ENCODE measurements around the gene SCD5. TPM values are rescaled to one million over a fixed set of nuclear protein-coding genes. Genes with fewer than 3 reads are reported as not detected.

Gene SCD5
- total RNA-seq, 1 donor from 2014 or later: 5.1 TPM

DNA sequence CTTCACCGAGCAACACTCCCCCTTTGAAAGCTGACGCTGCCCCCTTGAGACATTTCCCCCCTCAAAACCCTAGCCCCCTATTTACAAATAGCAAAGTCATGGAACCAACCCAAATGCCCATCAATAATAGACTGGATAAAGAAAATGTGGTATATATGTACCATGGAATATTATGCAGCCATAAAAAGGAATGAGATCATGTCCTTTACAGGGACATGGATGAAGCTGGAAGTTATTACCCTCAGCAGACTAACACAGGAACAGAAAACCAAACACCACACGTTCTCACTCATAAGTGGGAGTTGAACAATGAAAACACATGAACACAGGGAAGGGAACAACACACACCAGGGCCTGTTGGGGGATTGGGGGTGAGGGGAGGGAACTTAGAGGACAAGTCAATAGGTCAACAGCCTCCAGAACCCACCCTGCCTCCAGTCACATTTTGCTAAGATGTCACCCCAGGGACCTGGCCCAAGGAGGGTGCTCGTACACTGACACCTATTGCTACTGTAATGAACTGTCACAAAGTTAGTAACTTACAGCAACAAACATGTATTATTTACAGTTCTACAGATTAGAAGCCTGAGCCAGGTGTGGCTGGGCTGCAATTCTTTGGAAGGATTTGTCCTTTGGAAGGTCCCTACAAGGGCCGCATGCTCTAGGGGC is 20.6 kb downstream of the SCD5 start:
- intact Hi-C loops (cut with DNase I): no loop called here
- ATAC-seq (no peak), DNase-seq (ENCODE audit: missing footprints) (no peak)

DNA sequence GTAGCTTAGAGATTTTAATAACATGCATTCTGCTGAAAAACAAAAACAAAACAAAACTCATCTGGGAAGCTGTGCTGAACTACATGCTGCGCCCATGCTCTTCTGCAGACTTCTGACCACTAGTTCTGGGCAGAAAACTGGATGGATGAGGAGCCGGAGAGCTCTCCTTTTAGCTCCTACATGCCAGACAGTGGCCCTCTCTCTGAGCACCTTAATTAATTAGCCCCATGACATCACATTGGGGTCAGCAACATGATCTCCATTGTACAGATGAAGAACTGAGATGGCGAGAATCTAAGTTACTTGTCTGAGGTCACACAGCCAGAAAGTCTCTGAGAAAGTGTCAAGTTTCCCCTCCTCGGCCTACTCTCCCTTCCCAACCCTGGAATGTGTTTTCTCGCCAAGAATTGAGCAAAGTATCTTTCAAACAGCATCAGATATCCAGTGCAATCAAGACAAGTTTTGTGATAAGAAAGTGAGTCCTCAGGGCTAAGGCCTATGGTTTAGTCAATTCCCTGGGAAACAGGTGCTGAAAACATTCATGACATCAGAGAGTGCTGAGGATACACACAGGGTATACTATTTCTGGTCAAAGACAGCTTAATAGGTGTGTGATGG is 21.6 kb downstream of the SCD5 start:
- DNase-seq (ENCODE audit: missing footprints): no peak
- no peak for ATAC-seq
- intact Hi-C loops (cut with DNase I): no loop called here

DNA sequence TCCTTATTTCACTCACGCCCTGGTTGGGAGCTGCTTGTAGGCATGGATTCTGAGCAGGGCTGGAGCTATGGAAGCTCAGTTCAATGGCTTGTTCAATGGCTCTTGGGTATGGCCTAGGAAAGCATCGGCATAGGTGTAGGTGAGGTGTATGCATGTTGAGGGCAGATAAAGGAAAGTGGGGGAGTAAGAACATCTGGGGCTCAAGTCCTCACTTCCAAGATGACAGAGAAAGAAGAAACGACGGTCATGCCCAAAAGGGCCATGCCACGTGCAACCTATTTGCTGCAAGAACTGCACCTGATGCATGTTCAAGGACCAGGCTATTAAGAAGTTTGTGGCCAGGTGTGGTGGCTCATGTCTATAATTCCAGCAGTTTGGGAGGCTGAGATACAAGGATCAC is 23.4 kb downstream of the SCD5 start:
- no peak for DNase-seq (ENCODE audit: missing footprints)
- intact Hi-C loops (cut with DNase I): no loop called here
- no peak for ATAC-seq

DNA sequence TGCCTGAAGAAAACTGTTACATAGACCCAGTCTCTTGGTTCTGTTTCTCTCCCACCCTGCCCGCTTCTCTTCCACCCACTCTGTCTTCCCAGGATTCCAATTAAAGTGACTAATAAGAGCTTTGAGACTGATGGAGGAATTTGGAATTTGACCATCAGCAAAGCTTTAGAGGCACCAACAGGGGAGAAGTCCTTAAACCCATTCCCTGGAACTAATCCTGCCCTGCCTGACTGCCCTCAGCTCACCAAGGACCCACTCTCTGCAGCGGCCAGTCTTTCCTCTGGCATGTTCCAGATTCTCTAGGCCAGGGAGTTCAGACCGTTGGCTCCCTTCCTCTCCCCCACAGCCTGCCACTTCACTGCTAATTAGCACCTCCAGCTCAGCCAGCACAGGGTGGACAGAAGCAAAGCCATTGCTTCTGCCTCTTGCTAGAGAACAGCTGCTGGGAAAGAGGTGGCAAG is 23.9 kb downstream of the SCD5 start:
- no peak for DNase-seq (ENCODE audit: missing footprints)
- ATAC-seq: peak; percentile 59
- intact Hi-C loops (cut with DNase I): no loop called here

DNA sequence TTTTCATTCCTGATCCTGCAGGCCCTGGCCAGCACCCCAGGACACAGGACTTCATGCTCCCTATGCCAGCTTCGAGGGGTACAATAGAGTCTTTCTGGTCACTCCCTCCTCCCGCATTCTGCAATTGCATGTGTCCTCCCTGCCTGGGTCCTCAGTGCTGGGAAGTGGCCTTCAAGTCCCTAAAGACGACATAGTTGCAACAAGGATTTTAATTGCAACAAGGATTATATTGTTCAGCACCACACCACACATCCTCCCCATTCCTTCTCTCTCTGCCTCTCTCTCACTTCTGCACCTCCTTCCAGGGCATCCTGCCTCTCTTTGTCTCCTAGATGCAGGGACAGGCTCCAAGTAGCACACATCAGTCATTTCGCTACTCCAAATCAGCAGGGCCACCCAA is 25.5 kb downstream of the SCD5 start:
- no peak for ATAC-seq
- intact Hi-C loops (cut with DNase I): no loop called here
- DNase-seq (ENCODE audit: missing footprints): no peak

DNA sequence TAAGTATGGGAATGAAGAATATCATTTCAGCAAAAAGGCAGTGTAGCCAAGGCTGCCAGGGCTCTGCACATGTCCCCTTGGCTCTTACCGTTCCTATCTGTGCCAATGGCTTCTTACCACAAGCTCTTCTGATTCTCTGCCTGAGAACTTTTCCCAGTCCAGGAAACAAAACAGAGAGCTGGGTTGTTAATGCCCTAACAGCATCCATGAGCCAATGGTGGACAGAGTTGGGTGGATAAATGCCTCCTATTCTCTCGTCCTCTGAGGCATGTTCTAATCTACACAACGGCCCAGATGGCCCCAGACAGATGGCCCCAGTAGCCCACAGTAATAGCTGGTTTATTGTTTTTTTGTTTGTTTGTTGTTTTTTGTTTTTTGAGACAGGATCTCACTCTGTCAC is 28.0 kb downstream of the SCD5 start:
- no peak for ATAC-seq
- intact Hi-C loops (cut with DNase I): no loop called here
- no peak for DNase-seq (ENCODE audit: missing footprints)

DNA sequence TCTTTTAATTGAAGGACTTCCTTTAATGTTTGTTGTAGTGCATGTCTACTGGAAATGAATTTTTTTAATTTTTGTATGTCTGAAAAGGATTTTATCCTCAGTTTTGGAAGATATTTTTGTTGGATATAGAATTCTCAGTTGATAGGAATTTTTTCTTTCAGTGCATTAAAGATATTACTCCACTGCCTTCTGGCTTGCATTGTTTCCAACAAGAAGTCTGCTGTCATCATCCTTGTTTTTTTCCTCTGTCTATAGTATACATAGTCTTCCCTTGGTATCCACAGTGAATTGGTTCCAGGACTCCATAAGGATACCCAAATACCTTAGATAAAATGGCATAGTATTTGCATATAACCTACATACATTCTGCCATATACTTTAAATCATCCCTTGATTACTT is 33.5 kb downstream of the SCD5 start:
- DNase-seq (ENCODE audit: missing footprints) (no peak), ATAC-seq (no peak)
- intact Hi-C loops (cut with DNase I): no loop called here

DNA sequence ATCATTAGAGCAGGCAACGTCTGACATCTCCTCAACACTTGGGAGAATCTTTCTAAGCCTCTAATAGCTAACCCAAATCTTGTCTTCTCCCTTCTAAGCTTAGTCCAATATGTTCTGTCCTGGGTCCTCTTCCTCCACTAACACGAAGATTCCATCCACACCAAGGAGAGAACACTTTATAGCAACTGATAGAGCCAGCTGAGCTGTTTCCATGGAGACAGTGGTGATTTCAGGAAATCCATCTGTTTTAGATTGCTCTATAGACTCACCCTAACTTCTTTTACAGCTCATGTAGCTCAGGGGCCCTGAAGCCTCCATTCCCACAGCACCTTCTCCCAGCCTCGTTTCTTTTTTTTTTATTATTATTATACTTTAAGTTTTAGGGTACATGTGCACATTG is 37.4 kb downstream of the SCD5 start:
- intact Hi-C loops (cut with DNase I): no loop called here
- DNase-seq (ENCODE audit: missing footprints) (no peak), ATAC-seq (no peak)

DNA sequence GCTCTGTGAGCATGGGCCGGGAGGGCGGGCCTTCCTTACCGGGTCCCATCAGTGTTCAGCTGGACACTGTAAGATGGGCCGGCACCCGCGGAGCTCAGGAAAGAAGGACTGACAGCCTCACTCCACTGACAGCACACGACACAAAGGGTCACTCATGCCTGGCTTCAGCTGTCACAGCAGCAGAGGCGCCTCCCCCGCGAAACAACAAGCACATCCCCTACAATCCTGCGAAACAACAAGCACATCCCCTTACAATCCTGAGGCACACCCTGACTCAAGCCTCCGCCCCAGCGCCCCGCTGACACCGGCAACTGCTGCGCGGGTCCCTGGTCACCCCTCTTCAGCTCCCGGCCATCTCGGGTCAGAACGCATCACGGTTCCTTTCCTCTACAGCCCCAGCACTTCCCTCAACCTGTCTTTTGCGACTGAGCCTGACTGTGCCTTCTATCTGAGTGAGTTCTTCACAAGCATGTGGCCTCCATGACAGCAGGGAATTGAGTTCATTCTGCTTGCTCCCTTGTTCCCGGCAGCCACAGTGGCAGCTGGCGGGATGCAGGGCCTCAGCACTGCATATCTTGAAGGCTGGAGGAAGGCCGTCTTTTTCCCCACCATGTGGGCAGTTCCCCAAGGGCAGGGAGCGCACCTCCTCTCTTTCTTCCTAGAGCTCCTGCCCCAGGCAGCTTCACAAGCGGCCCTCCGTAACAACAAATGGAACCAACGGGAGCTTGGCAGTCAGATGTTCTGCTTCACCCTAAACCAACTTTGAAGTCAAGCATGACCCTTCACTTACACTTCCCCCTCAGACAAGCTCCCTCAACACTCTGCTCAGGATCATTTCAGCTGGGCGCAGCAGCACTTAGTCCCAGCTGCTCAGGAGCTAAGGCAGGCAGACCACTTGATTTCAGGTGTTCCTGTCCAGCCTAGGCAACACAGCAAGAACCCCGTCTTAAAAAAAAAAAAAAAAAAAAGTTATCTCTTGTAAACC is 39.6 kb downstream of the SCD5 start:
- ATAC-seq (no peak), DNase-seq (ENCODE audit: missing footprints) (no peak)
- intact Hi-C loops (cut with DNase I): no loop called here

DNA sequence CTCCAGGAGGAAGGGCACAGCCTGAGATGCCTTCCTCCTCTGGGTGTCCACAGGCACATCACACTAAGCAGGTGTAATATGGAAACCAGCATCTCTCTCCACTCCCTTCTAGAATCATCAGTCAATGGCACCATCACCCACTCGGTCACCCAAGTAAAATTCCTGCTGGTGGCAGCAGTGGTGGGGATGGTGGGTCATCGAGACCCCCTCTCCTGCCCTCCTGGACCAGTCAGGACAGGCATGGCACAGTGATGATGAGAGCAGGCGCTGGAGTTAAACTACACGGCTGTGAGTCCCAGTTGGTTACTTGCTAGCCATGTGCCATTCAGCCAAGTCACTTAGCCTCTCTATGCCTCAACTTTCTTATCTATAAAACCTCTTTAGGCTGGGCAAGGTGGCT is 42.5 kb downstream of the SCD5 start:
- ATAC-seq (no peak), DNase-seq (ENCODE audit: missing footprints) (no peak)
- intact Hi-C loops (cut with DNase I): no loop called here

DNA sequence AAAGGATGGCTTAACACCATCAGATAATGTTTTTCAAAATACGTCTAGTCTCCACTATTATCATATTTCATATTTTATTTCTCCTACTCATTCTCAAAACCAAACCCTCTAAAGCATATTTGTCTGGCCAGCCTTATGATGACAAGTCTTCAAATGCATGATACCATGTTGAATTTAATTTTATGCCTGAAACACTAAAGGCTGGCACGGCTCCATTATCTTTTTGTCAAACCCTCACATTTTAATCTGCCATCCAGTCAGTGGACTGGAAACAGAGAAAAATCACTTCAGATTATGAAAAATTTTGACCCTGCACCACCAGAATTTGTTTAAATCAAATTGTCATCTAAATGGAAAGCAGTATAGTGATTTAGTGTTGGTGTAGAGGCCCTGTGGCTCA is 42.9 kb downstream of the SCD5 start:
- intact Hi-C loops (cut with DNase I): no loop called here
- ATAC-seq (no peak), DNase-seq (ENCODE audit: missing footprints) (no peak)

DNA sequence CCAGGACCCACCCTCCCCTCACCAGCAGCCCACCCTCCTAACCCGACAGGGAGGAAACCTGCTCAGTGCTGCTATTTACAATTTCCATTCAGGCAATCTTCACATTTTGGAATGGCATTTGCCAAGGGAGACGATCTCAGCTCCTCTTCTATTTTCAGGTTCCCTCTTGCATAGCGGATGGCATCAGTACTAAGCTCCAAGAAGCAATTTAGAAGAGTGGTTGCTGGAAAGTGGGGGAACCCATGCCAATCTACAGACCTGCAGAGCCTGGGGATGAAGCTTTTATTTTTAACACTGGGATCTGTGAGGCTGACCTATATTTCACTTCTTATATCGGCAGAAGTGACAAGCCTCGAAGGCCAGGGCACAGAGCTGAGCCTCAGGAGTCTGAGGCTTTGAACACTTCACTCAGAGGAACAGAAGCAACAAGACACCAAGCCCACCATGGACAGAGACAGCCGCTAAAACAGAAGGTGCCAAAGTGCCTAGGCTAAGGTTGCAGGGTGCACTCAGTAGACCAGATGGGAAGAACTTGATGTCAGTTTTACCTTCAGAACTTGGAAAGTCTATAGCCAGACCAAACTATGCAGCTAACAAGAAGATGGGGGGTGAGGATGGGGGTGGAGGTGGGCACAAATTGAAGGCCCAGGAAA is 44.0 kb downstream of the SCD5 start:
- ATAC-seq (no peak), DNase-seq (ENCODE audit: missing footprints) (no peak)

DNA sequence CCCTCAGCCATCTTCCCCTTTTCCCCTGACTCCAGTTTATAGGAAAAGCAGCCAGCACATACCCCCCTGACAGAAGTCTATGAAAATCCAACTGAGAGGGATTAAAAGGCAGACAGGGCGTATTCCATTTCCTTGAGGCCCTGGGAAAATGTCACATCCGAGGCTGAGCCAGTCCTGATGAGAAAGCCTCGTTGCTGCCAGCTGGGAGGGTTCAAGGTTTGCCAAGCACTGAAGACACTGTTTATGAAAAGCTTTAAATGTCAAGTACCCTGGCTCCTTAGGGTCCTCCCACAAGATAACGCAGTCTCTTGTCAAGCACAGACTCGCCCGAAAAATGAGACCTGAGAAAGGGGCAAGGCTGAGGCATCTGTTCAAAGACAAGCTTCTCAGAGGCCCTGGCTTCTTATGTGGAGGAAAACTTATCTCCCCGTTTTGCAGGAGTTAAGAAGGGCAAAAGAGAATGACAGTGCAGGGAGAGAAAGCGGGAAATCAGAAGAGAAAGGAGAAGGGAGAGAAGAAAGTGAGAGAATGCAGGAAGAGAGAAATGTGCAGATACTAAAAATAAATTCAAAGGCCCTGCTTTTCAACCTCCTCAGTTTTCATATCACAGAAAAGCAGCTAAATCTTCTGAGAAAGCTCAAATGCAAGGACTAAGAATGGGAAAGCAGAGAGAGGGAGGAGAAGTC is 44.7 kb downstream of the SCD5 start:
- peak; percentile 53 for ATAC-seq
- no peak for DNase-seq (ENCODE audit: missing footprints)
- intact Hi-C loops (cut with DNase I): no loop called here

More for the DNA sequence above, 44.0 kb downstream of the SCD5 start:
- intact Hi-C loops (cut with DNase I): no loop called here

DNA sequence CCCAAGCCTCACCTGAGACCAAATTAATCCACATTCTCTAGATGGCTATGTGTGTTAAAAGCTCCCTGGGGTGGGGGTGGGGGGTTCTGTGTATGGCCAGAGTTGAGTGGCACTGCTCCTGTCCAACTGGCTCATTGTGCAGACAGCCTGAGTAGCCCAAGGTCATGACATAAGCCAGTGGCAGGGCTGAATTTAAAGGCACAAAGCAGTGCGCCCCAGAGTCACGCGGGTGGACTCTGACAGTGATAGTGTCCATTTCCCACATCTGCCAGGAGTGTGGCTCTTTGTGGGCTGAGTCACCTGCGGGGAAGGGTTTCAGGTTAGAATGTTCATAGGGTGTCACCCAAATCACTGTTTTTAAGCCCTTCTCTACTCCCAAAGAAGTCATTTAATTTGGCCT is 45.4 kb downstream of the SCD5 start:
- no peak for DNase-seq (ENCODE audit: missing footprints)
- ATAC-seq: peak; percentile 39
- intact Hi-C loops (cut with DNase I): no loop called here

DNA sequence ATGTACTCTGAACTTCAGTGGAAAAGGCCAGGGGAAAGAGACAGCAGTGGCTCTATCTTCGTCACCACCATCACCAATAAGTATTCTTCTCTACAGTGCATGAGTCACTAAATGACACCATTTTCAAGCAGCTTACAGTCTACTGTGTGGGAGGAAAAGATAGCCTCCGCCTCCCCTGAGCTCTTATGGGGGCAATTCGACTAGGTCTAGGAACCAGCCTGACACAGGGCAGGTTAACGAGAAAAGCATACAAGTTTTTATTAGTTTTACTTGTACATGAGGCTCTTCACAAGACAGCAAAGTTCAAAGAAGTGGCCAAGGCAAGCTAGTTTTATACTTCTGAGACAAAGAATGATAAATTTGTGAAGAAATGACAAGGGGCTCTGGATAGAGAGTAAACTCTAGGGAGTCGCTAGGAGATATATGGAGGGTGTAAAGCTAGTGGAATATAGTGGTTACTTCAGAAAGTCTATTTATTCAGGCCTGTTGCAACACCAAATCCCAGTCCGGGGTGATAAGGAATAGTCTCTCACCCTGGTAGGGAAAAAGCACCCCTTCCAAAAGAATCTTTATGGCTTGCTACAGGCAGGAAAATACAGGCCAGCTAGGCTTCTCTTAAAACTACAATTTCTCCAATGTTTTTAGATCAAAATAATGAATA is 49.7 kb downstream of the SCD5 start:
- DNase-seq (ENCODE audit: missing footprints) (no peak), ATAC-seq (peak; percentile 65)
- intact Hi-C loops (cut with DNase I): no loop called here

DNA sequence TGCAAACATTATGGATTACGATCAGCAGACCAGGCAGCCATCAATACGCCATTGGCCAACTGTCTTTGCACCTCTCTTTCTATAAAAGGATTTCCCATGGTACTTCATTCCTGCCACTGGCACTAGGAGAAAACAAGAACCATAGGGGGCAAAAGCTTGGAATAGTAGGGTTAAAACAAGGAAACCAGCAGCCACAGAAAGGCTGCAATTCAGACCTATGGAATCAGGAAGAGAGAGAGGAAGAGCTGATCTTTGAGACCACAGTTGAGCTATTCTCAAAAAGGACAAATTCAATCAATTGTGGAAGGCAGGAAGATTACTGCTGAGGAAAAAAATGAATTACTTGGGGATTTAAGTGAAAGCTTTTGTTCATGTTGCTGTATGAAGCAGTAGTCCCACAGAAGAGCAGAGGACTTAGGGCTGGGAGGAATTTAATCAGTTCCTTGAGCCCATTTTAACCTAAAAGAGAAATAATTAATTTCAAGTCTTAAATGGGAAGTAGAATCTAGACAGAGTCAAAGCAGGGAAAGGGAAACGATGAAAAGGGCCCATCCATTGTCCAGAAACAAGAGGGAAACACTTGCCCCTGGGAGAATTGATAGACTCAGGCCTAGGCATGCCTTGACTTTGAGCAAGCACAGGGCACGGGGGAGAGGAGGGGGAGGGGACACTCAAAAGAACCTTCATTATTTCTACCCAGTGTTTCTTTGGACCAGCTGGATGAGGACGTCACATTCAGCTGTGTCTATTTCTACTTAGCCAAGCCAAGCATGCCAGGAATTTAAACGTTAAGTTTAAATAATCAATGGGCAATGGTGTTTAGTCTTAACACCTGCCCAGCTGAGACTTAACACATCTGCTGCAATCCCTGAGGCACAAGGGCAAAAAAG is 50.7 kb downstream of the SCD5 start:
- intact Hi-C loops (cut with DNase I): no loop called here
- DNase-seq (ENCODE audit: missing footprints) (no peak), ATAC-seq (no peak)
